CD4-positive, alpha-beta T cell treated with Interleukin-17A for 1 hour (primary cell): ENCODE data around the gene HMGXB3.

Experiments
- DNase-seq: peaks from one replicate; pipeline ENCODE4 v3.0.0-alpha.2; 2020

The HMGXB3 gene

DNA sequence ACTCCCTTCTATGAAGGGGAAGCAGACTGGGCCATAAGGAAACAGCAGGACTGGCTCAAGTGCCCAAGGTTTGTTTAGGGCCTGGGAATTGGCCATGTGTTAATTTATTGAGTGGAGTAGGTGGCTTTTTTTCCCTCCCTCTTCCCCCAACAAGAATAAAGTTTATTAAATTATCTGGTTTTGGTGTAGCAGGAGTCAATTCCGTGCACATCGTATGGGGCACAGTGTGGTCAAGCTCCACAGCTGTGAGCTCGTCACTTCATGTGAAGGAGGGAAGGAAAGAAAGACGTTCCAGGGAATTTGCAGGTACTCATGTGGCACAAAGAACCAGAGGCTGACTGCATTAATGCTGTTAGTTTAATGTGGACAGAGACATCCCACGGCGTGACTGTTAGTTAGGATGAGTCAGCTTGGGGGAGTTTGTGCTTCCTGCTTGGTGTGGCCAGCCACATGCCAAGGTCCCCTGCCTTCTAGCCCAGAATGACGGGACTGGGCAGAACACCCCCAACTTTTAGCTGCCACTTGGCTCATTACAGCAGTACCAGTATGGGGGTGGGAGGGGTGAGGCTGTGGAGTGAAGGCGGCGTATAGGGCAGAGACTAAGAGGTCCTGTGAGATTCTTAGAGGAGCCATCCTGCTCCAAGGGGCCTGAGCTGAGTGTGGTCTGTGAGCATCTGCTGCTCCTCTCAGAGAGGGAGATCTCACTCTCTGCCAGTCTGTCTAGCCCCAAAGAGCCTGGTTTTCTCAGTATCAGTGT is 52.6 kb downstream of the HMGXB3 start:
- no peak for DNase-seq

DNA sequence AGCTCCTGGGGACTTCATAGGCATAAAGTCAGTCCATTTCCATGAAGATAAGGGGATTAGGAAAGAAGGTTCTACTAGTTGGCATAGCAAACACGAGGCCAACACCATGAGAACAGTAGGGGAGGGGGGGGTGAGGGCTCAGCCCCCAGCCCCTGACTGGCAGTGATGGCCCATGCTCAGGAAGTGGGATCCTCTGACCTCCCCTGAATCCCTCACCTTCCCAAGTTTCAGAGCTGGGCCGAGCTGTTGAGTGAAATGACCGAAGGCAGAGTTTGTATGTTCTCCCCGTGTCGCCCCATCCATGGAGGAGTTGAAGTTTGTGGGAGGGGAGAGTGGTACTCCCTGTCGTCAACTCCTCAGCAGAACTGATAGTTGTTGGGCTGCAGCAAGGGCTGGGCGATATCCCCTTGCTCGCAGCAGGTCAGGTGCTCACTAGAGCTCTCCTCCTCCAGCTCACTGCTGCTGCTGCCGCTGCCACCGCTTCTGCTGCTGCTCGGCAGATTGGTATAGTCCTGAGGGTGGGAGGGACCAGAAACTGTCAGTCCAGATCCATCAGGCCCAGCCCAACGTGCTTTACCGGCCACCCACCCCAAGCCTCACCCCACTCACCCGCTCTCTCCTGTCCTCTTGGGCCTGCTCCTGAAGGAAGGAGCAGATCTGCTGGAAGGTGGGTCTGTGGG is 53.3 kb downstream of the HMGXB3 start:
- no peak for DNase-seq

DNA sequence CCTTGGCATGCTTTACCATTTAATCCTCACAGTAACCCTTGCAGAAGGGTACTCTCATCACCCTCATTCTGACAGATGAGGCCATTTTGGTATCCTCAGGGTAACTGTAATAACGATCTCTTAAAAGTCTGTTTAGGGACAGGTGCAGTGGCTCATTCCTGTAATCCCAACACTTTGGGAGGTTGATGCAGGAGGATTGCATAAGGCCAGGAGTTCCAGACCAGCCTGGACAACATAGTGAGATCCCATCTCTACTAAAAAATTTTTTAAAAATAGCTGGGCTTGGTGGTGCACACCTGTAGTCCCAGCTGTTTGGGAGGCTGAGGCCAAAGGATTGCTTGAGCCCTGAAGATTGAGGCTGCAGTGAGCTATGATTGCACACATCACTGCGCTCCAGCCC is 54.0 kb downstream of the HMGXB3 start:
- no peak for DNase-seq

DNA sequence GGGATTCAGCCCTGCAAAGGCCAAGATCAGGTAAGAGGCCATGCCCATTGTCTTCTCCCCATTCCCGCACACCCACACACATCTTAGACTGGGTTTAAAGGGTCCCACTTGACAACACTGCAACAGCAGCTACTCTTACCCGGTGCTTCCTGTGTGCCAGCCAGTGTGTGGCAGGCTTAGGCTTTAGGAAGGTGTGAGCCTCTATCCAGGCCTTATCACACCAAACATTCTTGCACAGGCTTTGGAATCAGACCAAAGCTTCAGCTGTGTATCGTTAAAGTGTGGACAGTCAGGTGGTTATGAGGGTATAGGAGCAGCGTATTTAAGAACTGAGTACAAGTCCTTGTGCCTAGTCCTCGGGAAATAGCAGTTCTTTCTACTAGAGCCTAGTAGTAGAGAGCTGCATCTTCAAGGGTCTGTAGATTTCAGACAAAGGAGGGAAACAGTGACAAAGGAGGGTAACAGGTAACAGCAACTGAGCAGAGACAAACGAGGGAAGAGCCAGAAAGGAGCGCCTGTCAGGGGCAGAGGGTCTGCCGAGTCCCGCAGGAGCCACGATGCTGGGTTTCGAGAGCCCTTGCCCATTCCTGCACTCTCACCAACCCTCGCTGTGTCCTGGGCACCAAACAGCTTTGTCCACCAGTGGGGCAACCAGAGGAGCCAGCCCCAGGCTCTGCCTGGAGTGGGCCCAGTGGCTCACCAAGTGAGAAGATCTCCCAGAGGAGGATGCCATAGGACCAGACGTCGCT is 55.0 kb downstream of the HMGXB3 start:
- DNase-seq = no peak

DNA sequence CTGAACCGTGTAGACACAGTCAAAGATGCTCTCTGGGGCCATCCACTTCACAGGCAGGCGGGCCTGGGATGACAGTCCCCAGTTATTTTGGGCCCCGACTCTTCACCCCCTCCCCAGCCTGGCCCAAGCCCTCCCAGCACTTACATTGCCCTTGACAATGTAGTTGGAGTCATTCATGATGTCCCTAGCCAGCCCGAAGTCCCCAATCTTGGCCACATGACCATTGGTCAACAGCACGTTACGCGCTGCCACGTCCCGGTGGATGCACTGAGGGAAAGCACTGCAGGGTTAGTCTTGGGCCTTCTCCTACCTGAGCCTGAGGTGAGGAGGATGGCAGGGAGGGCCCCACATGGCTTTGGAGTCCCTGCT is 55.5 kb downstream of the HMGXB3 start:
- DNase-seq = no peak

DNA sequence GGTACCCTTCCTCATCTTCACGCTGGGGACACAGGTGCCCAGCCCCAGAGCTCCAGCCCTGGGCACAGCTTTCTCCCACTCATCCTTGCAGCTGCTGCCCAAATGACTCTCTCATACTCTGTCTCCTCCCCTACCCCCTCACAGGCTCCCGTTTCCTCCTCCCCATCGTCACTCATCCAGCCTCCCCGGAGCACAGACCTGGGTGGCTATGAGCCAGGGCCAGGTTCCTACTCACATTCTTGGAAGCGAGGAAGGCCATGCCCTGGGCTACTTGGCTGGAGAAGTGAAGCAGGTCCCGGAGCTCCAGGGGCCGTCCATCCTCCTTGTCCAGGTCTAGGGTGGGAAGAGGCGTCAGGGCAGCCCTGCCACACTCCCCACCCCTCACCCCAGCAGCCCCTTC is 56.5 kb downstream of the HMGXB3 start:
- DNase-seq = no peak

DNA sequence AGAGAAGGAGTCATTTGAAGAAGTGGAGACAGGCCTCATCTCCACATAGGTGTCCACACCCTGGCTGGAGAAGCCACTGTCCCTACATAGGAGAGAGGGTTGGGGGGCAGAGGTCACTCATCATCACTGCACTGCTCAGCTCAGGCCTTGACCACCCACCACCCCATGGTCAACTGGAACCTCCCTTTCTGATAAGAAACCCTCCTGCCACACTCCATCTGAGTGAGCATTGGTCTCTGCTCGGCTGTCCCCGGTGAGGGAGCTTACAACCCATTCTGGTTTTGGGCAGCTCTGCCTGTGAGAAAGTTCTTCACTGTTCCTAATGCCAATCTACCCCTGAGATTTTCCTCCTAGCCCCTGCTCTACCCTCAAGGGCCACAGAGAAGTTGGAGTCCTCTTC is 57.0 kb downstream of the HMGXB3 start:
- DNase-seq = no peak

DNA sequence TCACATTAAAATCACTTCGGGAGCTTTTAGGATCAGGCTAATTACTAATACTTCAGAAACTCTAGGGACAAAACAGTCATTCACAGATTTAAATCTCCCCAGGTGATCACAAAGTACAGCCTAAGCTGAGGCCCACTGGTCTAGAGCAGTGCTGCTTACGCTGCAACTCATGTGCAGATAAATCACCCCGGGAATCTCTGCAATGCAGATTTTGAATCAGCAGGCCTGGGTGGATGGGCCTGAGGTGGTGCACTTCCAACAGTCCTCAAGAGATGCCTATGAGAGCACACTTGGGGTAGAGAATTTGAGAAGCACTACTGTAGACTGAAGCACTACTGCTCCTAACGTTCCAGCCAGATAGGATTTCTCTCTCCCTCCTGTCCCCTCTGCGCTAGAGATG is 57.5 kb downstream of the HMGXB3 start:
- DNase-seq = no peak

DNA sequence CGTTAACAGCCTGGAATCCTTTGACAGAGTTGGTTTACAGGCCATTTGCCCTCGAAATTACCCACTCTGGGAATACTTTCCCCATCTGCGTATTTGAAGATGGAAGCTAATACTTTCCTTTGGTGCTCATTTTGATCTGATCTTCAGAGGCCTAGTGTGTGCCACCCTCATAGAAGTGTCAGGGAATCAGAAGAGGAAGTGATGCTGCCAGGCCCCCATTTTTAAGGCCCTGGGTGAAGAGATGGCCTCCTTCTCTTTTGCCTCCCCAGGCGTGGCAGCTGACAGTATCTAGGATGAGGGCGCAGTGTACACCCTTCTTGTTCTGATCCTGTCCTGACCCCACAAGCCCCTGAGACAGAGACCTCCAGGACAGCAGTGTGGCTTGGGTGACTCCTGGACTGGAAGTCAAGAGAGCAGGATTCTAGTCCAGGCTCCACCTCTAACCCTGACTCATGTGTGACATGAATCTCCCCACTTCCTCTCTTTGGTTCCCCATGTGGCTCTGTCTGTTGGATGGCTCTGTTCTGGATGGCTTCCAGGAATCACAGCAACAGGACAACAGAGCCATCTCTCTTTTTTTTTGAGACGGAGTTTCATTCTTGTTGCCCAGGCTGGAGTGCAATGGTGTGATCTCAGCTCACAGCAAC is 58.1 kb downstream of the HMGXB3 start:
- peak; percentile 25 for DNase-seq

DNA sequence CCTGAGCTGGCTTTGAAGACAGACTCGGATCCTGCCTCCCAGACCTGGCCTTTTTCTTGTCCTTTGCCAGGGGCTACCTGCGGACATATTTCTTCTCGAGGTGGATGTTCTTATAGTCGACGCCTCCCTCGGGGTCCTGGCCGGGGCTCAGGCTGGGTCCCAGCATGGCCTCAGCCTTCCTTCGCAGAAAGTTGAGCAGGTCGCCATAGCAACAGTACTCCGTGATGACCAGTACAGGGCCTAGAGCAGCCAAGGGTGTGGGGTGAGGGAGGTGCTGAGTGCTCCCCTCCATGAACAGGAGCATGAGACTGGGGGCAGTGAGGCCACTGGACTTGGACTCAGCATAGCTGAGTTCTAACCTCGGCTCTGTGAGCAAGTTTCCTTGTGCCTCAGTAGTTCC is 59.1 kb downstream of the HMGXB3 start:
- DNase-seq = no peak

DNA sequence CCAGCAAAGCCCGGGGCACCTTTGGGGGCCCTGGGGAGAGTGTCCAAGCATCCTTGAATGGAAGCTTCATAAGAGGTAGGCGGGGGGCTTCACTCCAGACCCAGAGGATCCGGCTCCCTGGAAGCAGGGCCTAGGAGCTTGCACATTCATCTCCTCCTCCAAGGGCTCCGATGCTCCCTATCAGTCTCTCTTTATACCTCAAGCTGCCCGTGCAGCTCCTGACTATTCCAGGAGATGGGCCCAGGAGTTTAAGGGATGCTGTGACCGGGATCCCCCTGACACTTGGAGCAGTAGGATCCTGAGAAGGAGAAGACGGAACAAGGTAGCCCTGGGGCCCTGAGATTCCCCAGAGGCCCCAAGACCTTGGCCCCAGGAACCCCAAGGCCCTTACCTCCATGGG is 59.9 kb downstream of the HMGXB3 start:
- no peak for DNase-seq

DNA sequence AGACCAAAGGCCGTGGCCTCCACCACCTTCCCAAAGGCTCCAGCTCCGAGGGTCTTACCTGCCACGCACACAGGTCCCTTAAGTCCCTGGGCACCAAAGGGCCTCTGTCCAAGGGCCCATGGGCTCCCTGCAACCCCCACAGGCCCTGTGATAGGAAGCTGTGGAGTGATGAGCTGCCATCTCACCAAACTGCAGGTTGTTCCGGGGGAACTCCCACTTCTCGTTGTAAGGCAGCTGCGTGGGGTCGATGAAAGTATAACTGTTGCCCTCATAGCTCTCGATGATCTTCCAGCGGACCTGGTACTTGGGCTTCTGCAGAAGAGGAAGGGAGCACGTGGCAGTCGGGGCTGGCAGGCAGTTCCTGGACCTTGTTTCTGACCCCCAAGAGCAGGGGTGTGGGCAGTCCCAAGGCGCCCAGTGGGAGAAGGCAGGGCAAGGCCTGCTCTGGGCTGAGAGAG is 61.0 kb downstream of the HMGXB3 start:
- no peak for DNase-seq

DNA sequence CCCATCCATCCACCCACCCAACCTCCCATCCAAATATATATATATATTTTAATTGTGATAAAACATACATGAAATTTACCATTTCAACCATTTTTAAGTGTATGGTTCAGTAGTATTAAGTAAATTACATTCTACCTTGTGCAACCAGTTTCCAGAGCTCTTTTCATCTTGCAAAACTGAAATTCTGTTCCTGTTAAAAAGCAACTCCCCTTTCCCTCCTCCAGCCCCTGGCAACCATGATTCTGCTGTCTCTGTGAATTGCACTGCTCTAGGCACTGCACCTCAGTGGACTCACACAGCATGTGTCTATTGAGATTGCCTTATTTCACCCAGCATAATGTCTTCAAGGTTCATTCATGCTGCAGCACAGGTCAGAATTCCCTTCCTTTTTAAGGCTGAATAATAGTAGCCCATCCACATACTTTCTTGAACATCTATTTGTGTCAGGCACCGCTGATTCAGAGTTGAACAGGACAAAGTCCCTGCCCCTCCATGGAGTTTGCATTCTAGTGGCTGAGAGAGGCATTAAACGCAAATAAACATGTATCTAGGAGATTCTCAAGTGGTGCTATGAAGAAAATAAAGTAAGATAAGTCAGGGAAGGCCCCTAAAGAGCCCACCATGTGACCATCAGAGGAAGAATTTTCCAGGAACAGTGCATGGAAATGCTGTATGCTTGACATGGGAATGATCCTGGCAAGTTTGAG is 61.8 kb downstream of the HMGXB3 start:
- DNase-seq = no peak

DNA sequence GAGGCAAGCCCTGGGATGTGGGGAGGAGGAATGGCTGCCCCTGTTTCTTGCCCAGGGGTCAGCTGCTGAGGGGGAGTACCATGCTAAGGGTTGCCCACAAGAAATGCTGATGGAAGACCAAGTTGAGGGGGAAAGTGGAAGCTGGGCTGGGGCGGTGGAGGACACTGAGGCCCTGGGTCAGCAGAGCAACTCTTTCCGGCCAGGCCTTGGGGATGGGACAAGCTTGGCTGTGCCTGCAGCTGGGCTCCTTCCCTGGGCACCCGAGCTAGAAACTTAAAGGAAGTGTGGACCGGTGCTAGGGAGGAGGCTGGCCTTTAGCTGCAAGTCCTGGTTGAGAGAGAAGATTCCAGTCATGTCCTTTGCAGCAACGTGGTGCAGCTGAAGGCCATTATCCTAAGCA is 63.1 kb downstream of the HMGXB3 start:
- DNase-seq = no peak

DNA sequence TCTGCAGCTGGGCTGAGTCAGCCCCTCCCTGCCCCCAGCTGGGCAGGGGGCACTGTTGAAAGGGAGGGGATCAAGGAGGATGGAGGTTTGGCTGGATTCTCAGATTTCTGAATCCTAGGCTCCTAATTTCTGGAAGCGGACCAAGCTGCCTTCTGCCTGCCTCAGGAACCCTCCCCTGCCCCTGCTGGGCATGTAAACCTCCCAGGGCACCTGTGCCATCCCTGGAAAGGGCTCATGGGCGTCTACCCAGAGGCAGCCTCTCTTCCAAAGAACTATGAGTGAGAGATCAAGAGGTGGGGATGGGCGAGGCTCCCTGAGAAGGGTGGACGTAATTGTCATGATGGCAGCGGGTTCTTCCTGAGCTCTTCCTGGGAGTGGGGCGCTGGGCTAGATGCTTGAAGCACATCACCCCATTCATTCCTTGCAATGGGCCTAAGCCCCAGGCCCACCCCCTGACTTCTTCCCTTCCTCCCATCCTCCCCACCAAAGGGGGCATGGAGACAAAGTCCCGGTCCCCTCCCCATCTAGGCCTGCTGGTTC is 64.2 kb downstream of the HMGXB3 start:
- DNase-seq = no peak

DNA sequence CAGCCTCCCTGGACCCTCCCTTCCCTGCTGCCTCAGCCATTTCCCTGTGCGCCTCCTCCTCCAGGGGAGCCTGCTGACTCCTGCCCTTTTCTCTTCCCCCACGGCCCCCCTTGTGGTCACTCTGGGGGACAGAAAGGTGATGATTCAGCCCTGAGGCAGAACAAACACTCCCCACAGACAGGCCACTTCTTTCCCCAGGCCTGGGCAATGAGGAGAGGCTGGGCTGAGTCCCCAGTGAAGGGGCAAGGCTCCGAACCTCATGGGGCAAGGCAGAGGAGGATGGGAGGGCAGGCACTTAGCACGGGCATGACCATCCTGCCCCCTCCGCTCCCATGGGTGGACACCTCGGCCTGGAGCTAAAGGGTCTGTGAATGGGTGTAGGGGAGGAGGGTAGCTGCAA is 64.8 kb downstream of the HMGXB3 start:
- no peak for DNase-seq

DNA sequence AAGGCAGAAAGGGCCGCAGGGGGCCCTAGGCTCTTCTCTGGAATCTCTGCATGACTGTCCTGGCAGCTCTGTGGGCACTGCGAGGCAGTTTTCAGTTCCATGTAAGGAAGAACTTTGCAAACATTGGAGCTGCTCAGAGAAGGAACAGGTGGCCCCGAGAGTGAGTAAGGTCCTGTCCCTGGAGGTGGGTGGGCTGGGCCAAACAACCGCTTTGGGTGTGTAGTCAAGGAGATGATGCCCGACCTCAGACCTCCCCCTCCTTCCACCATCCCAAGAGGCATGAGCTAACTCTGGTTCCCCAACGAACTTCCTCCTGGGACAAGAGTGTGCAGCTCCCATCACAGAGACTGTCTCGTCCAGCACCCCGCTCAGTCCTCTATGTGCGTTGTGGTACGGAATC is 65.3 kb downstream of the HMGXB3 start:
- DNase-seq = peak; percentile 16

DNA sequence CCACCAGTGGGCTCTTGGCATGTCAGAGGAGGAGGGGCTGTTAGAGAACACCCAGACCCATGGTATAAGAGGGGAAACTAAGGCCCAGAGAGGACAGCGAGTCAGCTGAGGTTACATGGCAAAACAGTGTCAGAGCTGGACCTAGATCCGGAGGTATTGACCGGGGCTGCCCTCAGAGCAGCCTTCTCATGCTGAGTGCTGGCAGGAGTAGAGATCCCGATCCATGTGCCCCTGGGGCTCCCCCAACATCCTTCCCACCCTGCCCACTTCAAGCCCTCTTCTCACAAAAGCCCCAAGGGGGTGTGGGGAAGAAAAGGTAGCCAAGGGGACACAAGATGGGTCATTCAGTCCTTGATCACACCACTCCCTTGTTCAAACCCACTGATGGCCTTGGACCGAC is 65.9 kb downstream of the HMGXB3 start:
- DNase-seq = no peak

DNA sequence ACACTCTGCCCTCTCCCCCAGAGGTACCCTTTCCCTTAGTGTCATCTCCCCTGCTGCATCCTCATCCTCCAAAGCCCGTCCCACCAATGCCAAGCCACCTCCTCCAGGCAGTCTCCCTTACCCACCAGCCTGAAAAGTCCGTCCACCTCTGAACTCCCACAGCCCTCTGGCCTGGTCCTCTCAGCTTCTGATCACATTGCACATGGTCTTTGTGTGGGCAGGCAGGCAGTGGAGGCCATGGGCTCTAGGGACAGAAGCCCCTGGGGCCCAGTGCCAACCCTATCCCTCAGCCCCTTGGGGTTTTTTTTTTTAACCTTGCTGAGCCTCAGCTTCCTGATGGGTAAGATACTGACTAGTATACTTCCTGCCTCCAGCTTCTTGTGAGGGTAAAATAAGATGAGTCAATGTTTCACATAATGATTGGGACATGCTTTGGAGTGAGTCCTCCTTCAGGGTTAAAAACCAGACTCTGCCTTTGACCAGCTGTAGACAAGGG is 66.4 kb downstream of the HMGXB3 start:
- DNase-seq = no peak

DNA sequence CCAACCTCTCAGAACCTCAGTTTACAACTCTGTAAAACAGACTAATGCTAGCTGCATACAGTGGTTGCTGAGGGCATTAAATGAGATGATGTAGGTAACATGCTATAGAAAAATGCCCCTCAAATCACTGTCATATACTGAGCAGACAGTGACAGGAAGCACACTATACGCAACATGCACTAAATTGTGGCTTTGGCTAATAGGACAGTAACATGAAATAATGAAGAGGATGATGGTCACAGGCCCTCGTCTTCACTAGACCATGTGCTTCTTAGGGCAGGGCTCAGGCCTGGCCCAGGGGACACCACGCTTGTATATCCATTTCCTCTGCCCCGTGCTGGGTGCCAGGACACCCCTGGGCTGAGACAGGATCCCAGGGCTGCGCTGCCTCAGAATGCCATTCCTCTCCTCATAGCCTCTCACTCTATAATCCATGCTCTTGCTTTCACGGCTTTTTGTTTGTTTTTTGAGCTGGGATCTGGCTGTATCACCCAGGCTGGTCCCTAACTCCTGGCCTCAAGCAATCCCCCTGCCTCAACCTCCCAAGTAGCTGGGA is 66.9 kb downstream of the HMGXB3 start:
- DNase-seq = no peak

DNA sequence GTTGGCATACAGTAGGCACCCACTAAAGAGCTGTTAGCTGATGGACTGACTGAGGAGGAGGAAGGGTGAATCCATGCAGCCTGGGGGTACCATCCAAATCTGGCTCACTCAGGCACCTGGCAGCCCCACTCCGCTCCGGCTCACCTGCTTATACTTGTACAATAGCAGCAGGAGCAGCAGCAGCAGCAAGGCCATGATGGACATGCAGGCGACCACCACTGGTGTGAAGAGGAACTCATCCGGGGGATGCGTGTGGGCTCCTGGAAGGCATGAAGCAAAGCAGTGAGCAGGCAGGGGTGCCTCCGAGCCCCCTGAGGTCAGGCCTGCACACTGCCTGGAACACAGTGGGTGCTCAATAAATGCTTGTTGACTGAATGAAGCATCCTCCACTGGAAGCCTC is 67.5 kb downstream of the HMGXB3 start:
- DNase-seq = no peak

DNA sequence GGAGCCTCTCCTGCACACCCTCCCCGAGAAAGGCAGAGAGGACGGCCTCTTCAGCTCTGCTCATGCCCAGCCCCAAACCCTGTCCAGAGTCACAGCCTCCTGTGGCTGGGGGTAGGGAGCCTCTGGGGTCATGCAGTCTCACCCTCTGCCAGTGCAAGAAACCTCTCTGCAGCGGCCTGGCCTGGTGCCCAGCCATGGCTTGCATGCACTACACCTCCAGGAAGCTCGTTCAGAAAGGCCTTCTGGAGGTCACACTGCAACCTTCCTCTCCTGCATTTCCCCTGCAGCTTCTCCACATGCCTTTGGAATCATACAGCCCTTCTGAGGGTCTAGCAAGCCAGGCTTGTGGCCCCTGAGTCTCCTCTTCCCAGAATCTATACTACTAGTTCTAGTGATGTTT is 67.9 kb downstream of the HMGXB3 start:
- DNase-seq = no peak
